HG02884 (cell line): ENCODE measurements around the gene TBCE.
"Not testable (repeated sequence)": the region's sequence is repeated elsewhere in the genome, so short reads cannot be mapped to it uniquely, and the experiment has no call there.

Source experiments
- ATAC-seq: cut with Tn5 transposase; IDR thresholded peaks from one replicate; pipeline ENCODE4 v1.9.1; 2021; ENCODE audit warnings: mild to moderate bottlenecking, moderate library complexity; ENCODE audit not compliant: unreplicated experiment

Gene TBCE

GRCh38 chr1:235351441-235351840, 15.8 kb upstream of the TBCE start:
- ATAC-seq = no peak

DNA sequence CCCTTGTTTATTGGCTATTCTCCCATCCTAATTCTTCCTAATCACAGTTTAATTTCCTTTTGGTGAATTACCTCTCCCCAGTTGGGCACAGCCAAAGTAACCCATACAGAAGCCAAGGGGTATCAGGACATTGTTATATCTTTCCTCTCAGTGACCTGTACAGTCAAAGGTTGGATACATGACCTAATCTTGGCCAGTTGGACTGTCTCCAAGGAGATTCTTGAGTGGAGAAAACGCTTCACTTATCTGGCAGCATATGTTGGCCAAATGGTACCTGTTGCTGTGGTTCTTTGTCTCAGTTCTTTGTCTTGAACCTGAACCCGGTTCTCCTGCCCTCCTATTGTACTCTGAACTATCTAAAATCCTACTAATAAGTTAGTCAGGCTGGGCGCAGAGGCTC, 15.3 kb upstream of the TBCE start:
- ATAC-seq = no peak

- no peak for ATAC-seq
Measured at GRCh38 chr1:235357485-235358373, 9.5 kb upstream of the TBCE start.

DNA sequence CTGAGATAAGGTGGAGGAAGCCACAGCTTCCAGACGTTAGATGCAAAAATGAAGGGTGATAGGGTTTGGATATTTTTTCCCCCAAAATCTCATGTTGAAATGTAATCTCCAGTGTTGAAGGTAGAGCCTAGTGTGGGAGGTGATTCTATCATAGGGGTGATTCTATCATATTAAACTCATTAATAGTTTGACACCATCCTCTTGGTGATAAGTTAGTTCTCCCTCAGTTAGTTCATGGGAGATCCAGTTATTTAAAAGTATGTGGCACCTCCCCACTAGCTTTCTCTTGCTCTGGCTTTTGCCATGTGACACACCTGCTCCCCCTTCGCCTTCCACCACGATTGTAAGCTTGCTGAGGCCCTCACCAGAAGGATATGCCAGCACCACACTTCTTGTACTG, 8.3 kb upstream of the TBCE start:
- ATAC-seq = no peak

DNA sequence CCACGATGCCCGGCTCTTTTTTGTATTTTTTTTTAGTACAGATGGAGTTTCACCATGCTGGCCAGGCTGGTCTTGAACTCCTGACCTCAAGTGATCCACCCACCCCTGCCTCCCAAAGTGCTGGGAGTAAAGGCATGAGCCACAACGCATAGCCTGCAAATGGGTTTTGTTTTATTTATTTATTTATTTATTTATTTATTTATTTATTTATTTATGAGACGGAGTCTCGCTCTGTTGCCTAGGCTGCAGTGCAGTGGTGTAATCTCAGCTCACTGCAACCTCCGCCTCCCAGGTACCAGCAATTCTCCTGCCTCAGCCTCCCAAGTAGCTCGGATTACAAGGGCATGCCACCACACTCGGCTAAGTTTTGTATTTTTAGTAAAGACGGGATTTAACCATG, 3.0 kb upstream of the TBCE start:
- not testable (repeated sequence) for ATAC-seq

GRCh38 chr1:235366286-235366685, 941 bp upstream of the TBCE start:
- ATAC-seq = no peak

GRCh38 chr1:235368428-235368827, 1.2 kb downstream of the TBCE start:
- no peak for ATAC-seq

GRCh38 chr1:235369802-235370201, 2.6 kb downstream of the TBCE start:
- ATAC-seq = no peak

GRCh38 chr1:235375919-235376605, 8.8 kb downstream of the TBCE start:
- ATAC-seq = no peak

GRCh38 chr1:235378134-235378735, 11.0 kb downstream of the TBCE start:
- not testable (repeated sequence) for ATAC-seq

GRCh38 chr1:235381955-235382739, 14.9 kb downstream of the TBCE start:
- not testable (repeated sequence) for ATAC-seq

DNA sequence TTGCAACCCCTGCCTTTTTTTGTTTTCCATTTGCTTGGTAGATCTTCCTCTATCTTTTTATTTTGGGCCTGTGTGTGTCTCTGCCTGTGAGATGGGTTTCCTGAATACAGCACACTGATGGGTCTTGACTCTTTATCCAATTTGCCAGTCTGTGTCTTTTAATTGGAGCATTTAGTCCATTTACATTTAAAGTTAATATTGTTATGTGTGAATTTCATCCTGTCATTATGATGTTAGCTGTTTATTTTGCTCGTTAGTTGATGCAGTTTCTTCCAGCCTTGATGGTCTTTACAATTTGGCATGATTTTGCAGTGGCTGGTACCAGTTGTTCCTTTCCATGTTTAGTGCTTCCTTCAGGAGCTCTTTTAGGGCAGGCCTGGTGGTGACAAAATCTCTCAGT, 18.4 kb downstream of the TBCE start:
- not testable (repeated sequence) for ATAC-seq

- no peak for ATAC-seq
Measured at GRCh38 chr1:235391874-235392273, 24.6 kb downstream of the TBCE start.

GRCh38 chr1:235397733-235398132, 30.5 kb downstream of the TBCE start:
- ATAC-seq = no peak

GRCh38 chr1:235399661-235400060, 32.4 kb downstream of the TBCE start:
- ATAC-seq = no peak

GRCh38 chr1:235401251-235401650, 34.0 kb downstream of the TBCE start:
- ATAC-seq = no peak

DNA sequence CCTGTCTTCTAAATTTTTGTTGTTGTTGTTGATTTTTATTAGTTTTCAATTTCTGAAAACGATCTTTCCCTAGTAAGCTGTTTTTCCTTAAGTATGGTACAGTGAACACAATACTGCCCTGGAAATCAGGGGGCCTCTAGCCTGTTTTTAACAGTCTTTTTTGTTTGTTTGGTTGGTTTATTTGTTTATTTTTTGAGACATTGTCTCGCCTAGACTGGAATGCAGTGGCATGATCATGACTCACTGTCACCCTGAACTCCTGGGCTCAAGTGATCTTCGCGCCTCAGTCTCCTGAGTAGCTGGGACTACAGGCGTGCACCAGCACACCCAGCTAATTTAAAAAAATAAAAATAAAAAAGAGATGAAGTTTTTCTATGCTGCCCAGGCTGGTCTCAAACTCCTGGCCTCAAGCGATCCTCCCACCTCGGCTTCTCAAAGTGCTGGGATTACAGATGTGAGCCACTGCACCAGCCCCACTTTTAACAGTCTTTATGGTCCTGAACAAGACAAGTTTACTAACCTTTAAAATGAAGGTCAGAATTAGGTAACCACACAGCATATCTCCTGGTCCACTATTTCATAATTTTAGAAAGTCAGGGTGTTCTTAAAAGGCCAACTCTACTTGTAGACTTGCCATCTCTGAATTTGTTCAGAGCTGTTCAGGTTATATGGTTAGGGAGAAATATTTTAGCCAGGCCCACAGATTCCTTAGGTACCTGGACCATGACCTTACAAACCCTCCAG, 35.4 kb downstream of the TBCE start:
- ATAC-seq = no peak

DNA sequence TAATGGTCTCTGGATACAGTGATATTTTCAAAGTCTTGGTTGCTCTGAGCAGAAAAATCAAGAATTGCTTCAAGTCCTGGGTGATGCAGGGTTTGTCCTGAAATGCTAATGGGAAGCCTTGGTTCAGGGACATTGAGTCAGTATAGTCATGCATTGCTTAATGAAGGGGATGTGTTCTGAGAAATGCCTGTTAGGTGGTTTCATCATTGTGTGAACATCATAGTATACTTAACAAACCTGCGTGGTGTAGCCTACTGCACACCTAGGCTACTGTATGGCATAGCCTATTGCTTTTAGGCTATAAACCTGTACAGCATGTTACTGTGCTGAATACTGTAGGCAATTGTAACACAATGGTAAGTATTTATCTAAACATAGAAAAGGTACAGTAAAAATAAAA, 36.4 kb downstream of the TBCE start:
- ATAC-seq = no peak

GRCh38 chr1:235404190-235404589, 37.0 kb downstream of the TBCE start:
- ATAC-seq = no peak

GRCh38 chr1:235407419-235407818, 40.2 kb downstream of the TBCE start:
- no peak for ATAC-seq
